Right cardiac atrium (tissue), 5 donors: ENCODE measurements around the gene CA7. TPM values are rescaled to one million over a fixed set of nuclear protein-coding genes. Genes with fewer than 3 reads are reported as not detected.

Experiments
- ATAC-seq, 2 donors: fragments of 200-7000 bp; cut with Tn5 transposase; one replicate each; pipeline versions ENCODE4 v1.8.0 to v1.9.1; 2020; ENCODE audit warnings: moderate library complexity in 2 of 2, mild to moderate bottlenecking in 1 of 2
- DNase-seq, 3 donors: peaks; one replicate each; pipeline ENCODE4 v3.0.0-alpha.2; 2020
- H3K27ac ChIP-seq: one replicate; pipeline ENCODE4 v1.5.1; 2013; ENCODE audit warnings: mild to moderate bottlenecking, low read length, control low read depth, moderate library complexity
- H3K27me3 ChIP-seq: one replicate; pipeline ENCODE4 v1.6.1; 2013; ENCODE audit not compliant: control insufficient read depth, insufficient read depth
- H3K4me1 ChIP-seq: one replicate; pipeline ENCODE4 v1.6.1; 2013; ENCODE audit warnings: low read length; ENCODE audit not compliant: control insufficient read depth, insufficient read depth
- H3K4me3 ChIP-seq: one replicate; pipeline ENCODE4 v1.5.1; 2013; ENCODE audit warnings: low read length, control low read depth
- H3K9me3 ChIP-seq: one replicate; pipeline ENCODE4 v1.6.1; 2013; ENCODE audit warnings: low read length; ENCODE audit not compliant: control insufficient read depth
- WGBS: extraction: QIAGEN DNeasy Blood & Tissue Kit; methylation state at CpG from one replicate; pipeline ENCODE4 v1.1.7; 2013; 5-methylcytosine and 5-hydroxymethylcytosine counted together
- intact Hi-C, 4 donors: fragments of 100-400 bp; cut with DNase I; formaldehyde crosslinking; loops; one replicate each; pipeline versions ENCODE4 v1.11.0 to v1.14.0; 2022 to 2023
- polyA plus RNA-seq: library from polyadenylated mRNA; stranded (reverse); fragments of 200-250 nt; gene quantifications from one replicate; pipeline ENCODE4 v1.2.3, GENCODE V29; 2013
- total RNA-seq, 4 donors: library from RNA; stranded (reverse); fragmentation: NEBNext Ultra II Directional; extraction: Animal tissue kit (Norgen Biotek cat#: 25700); gene quantifications; one replicate each; pipeline ENCODE4 v1.2.1, GENCODE V29; 2021
- donor health status: healthy with polysubstance abuse.
- donor health status: DM: no; HTN: yes; CAD: no.
- donor health status: DM: no; HTN: no; CAD: no.
- donor health status: DM: no; HTN: yes; CAD: no; lungs with severe emphysema.
- donor health status: DM: yes; HTN: yes; CAD: no.

Gene CA7
- total and polyA plus RNA-seq, 5 donors: not detected

- H3K4me3 ChIP-seq: no peak overlapping the region
- H3K4me1 ChIP-seq: no peaks in the 10 kb centered on the region
- 81% methylated on average over 2 of the region's 2 CpGs for WGBS
- intact Hi-C loops: no loop called here
- DNase-seq (no peak), ATAC-seq (no peak)
- H3K9me3 ChIP-seq: no peaks in the 10 kb centered on the region
- no peak overlapping the region for H3K27ac ChIP-seq
- no peaks in the 10 kb centered on the region for H3K27me3 ChIP-seq
Measured at GRCh38 chr16:66886321-66886720, 42.1 kb downstream of the CA7 start.

GRCh38 chr16:66886914-66887313 lies 42.7 kb downstream of the CA7 start:
- Histone ChIP-seq H3K4me1 (no peaks in the 10 kb centered on the region), H3K27ac (no peak overlapping the region), H3K9me3 (no peaks in the 10 kb centered on the region), H3K27me3 (no peaks in the 10 kb centered on the region), H3K4me3 (no peak overlapping the region)
- intact Hi-C loops: no loop called here
- ATAC-seq (no peak), DNase-seq (no peak)
- WGBS: 75% methylated on average over 3 of the region's 3 CpGs

GRCh38 chr16:66888647-66889615 lies 44.7 kb downstream of the CA7 start:
- no peaks in the 10 kb centered on the region for H3K27me3 ChIP-seq
- 90% methylated on average over 6 of the region's 6 CpGs for WGBS
- H3K27ac ChIP-seq: no peak overlapping the region
- no peak for DNase-seq
- ATAC-seq: no peak
- no peaks in the 10 kb centered on the region for H3K9me3 ChIP-seq
- H3K4me3 ChIP-seq: no peak overlapping the region
- no peaks in the 10 kb centered on the region for H3K4me1 ChIP-seq
- intact Hi-C loops: no loop called here

- Histone ChIP-seq H3K4me3 (no peak overlapping the region), H3K27me3 (no peaks in the 10 kb centered on the region), H3K9me3 (no peaks in the 10 kb centered on the region), H3K4me1 (no peaks in the 10 kb centered on the region), H3K27ac (no peak overlapping the region)
- intact Hi-C loops: loop anchor here in 1 of 4 donors (10.0 kb wide), 1 partner anchor 55 kb away; no protein-coding TSS in a partner anchor
- WGBS: 52% methylated on average over 4 of the region's 4 CpGs
- ATAC-seq (no peak), DNase-seq (no peak)
Measured at GRCh38 chr16:66889622-66890021, 45.4 kb downstream of the CA7 start.

- Histone ChIP-seq H3K27me3 (no peaks in the 10 kb centered on the region), H3K9me3 (no peaks in the 10 kb centered on the region), H3K27ac (no peak overlapping the region), H3K4me1 (no peaks in the 10 kb centered on the region), H3K4me3 (no peak overlapping the region)
- WGBS: 70% methylated on average over 2 of the region's 2 CpGs
- DNase-seq: no peak
- intact Hi-C loops: loop anchor here in 1 of 4 donors (10.0 kb wide), 1 partner anchor 54 kb away; no protein-coding TSS in a partner anchor
- ATAC-seq: no peak
Measured at GRCh38 chr16:66890799-66891198, 46.6 kb downstream of the CA7 start.

GRCh38 chr16:66891360-66891759 lies 47.1 kb downstream of the CA7 start:
- Histone ChIP-seq H3K27ac (no peak overlapping the region), H3K4me3 (no peak overlapping the region), H3K4me1 (no peaks in the 10 kb centered on the region), H3K9me3 (no peaks in the 10 kb centered on the region), H3K27me3 (no peaks in the 10 kb centered on the region)
- peak in 1 of 3 donors; percentile 16 for DNase-seq
- intact Hi-C loops: loop anchor here in 1 of 4 donors (10.0 kb wide), 1 partner anchor 53 kb away; no protein-coding TSS in a partner anchor
- WGBS: 86% methylated on average over 4 of the region's 4 CpGs
- no peak for ATAC-seq

- no peak for DNase-seq
- H3K27ac ChIP-seq: no peak overlapping the region
- H3K9me3 ChIP-seq: no peaks in the 10 kb centered on the region
- H3K4me3 ChIP-seq: no peak overlapping the region
- H3K4me1 ChIP-seq: no peaks in the 10 kb centered on the region
- WGBS: 93% methylated on average over 6 of the region's 6 CpGs
- no peaks in the 10 kb centered on the region for H3K27me3 ChIP-seq
- no peak for ATAC-seq
- intact Hi-C loops: loop anchor here in 1 of 4 donors (10.0 kb wide), 1 partner anchor 53 kb away; no protein-coding TSS in a partner anchor
Measured at GRCh38 chr16:66891797-66892196, 47.6 kb downstream of the CA7 start.

DNA sequence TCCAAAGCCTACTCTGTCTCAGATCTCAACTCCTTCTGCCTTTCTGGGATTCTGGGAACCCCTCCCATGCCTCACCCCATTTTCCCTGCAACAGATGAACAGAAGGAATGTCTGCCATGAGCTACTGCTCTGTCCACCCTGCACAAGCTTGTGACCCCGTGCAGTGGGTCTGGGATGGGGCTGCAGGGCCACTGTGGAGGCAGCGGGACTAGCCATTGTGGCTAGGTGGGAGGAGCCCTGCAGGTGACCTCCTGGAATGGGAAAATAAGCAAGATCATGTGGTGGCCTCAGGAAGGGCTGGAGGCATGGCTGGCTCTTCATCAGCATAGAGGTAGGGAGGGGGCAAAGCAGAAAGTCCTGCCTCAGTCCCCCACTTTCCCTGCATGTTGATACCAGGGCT lies 49.8 kb downstream of the CA7 start:
- H3K27me3 ChIP-seq: no peaks in the 10 kb centered on the region
- H3K9me3 ChIP-seq: no peaks in the 10 kb centered on the region
- 80% methylated on average over 2 of the region's 2 CpGs for WGBS
- intact Hi-C loops: loop anchor here in 1 of 4 donors (10.0 kb wide), 1 partner anchor 51 kb away; no protein-coding TSS in a partner anchor
- no peak overlapping the region for H3K27ac ChIP-seq
- H3K4me1 ChIP-seq: peaks cover under 1% of the 10 kb centered on the region
- H3K4me3 ChIP-seq: no peak overlapping the region
- DNase-seq: no peak
- ATAC-seq: no peak

GRCh38 chr16:66894948-66895688 lies 50.9 kb downstream of the CA7 start:
- Histone ChIP-seq H3K27ac (no peak overlapping the region), H3K9me3 (no peaks in the 10 kb centered on the region), H3K4me3 (no peak overlapping the region), H3K4me1 (peaks cover 8% of the 10 kb centered on the region), H3K27me3 (no peaks in the 10 kb centered on the region)
- WGBS: 38% methylated on average over 11 of the region's 11 CpGs
- DNase-seq: peak; percentile 61 to 84 (median 81)
- ATAC-seq: peak; percentile 78 to 82
- intact Hi-C loops: loop anchor here in 3 of 4 donors (5.0 to 10.0 kb wide), 2 partner anchors 37 to 50 kb away; partner anchors contain the start of gene CIAO2B (in 2 of the 3)

DNA sequence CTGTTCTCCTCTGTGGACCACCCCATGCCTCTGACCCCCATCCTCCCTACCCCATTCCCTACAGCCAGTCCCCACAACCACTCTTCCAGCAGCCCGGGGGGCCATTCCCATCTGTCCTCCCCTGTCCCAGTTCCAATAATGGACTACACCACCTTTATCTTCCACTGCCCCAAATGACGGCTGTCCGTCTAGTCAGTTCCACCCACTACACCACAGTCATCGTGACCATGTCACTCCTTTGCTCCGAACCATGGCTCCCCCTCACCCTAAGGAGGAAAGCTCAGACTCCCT lies 51.4 kb downstream of the CA7 start:
- intact Hi-C loops: loop anchor here in 3 of 4 donors (5.0 to 10.0 kb wide), 2 partner anchors 37 to 49 kb away; partner anchors contain the start of gene CIAO2B (in 2 of the 3)
- H3K27ac ChIP-seq: no peak overlapping the region

More for the DNA sequence above, 51.4 kb downstream of the CA7 start:
- 69% methylated on average over 5 of the region's 5 CpGs for WGBS
- no peak for DNase-seq
- Histone ChIP-seq H3K4me3 (no peak overlapping the region), H3K9me3 (no peaks in the 10 kb centered on the region), H3K4me1 (peaks cover 12% of the 10 kb centered on the region), H3K27me3 (no peaks in the 10 kb centered on the region)
- ATAC-seq: peak in 1 of 2 donors; percentile 4
